MM.1S (cell line): Measurements from ENCODE around the gene RNF114.

ENCODE experiments used
- DNase-seq: peaks from one replicate; pipeline ENCODE4 v3.0.0-alpha.2; 2015
- H2AFZ ChIP-seq: fragments of 300-600 bp; sonication (generic); 2 replicates; pipeline ENCODE4 v1.6.0; 2016; ENCODE audit warnings: antibody characterized with exemption, low read length
- H3F3A ChIP-seq: fragments of 300-600 bp; sonication (generic); 2 replicates; pipeline ENCODE4 v1.6.1; 2016; ENCODE audit warnings: mild to moderate bottlenecking, antibody characterized with exemption, low read length, moderate library complexity, mixed read lengths; ENCODE audit not compliant: insufficient read depth
- H3K27ac ChIP-seq: fragments of 300-600 bp; sonication (generic); 2 replicates; pipeline ENCODE4 v1.5.1; 2016; ENCODE audit warnings: mild to moderate bottlenecking, low read length
- H3K27me3 ChIP-seq: fragments of 300-600 bp; sonication (generic); replicated peaks from 2 replicates; pipeline ENCODE4 v1.6.0; 2016; ENCODE audit warnings: low read length; ENCODE audit not compliant: insufficient read depth
- H3K36me3 ChIP-seq: fragments of 300-600 bp; sonication (generic); replicated peaks from 2 replicates; pipeline ENCODE4 v1.6.1; 2016; ENCODE audit warnings: mild to moderate bottlenecking, low read length, mixed read lengths; ENCODE audit not compliant: insufficient read depth
- H3K4me1 ChIP-seq: fragments of 300-600 bp; sonication (generic); 2 replicates; pipeline ENCODE4 v1.6.1; 2016; ENCODE audit warnings: low read length, mixed read lengths
- H3K4me2 ChIP-seq: fragments of 300-600 bp; sonication (generic); 2 replicates; pipeline ENCODE4 v1.6.0; 2016; ENCODE audit warnings: low read depth, low read length
- H3K4me3 ChIP-seq: fragments of 300-600 bp; sonication (generic); 2 replicates; pipeline ENCODE4 v1.5.1; 2016; ENCODE audit warnings: low read length, mixed read lengths
- H3K79me2 ChIP-seq: fragments of 300-600 bp; sonication (generic); 2 replicates; pipeline ENCODE4 v1.6.1; 2016; ENCODE audit warnings: mixed run types, low read length, mixed read lengths
- H3K9ac ChIP-seq: fragments of 300-600 bp; sonication (generic); 2 replicates; pipeline ENCODE4 v1.6.1; 2016; ENCODE audit warnings: low read length, mixed read lengths
- H3K9me2 ChIP-seq: fragments of 300-600 bp; sonication (generic); replicated peaks from 2 replicates; pipeline ENCODE4 v1.6.1; 2016; ENCODE audit warnings: mild to moderate bottlenecking, low read length, mixed read lengths; ENCODE audit not compliant: insufficient read depth
- H3K9me3 ChIP-seq: fragments of 300-600 bp; sonication (generic); replicated peaks from 2 replicates; pipeline ENCODE4 v1.6.1; 2016; ENCODE audit warnings: mild to moderate bottlenecking, low read length, mixed read lengths; ENCODE audit not compliant: insufficient read depth
- H4K20me1 ChIP-seq: fragments of 300-600 bp; sonication (generic); 2 replicates; pipeline ENCODE4 v1.6.1; 2016; ENCODE audit warnings: mild to moderate bottlenecking, low read length, moderate library complexity, mixed read lengths; ENCODE audit not compliant: insufficient read depth
- EZH2 ChIP-seq: fragments of 300-600 bp; sonication (generic); optimal IDR thresholded peaks from 2 replicates; pipeline ENCODE3; 2017; ENCODE audit warnings: low read depth, mild to moderate bottlenecking, antibody characterized with exemption, low read length, mixed read lengths
- EZH2phosphoT487 ChIP-seq: fragments of 300-600 bp; sonication (generic); IDR thresholded peaks from 2 replicates; pipeline ENCODE4 v1.6.1; 2018; ENCODE audit warnings: antibody characterized with exemption, low read length
- TF ChIP-seq, protein P1 (sequence below): fragments of 300-600 bp; sonication (generic); IDR thresholded peaks from 2 replicates; pipeline ENCODE4 v1.5.1; 2016; ENCODE audit warnings: antibody characterized with exemption, low read length, mixed read lengths

Gene RNF114

DNA sequence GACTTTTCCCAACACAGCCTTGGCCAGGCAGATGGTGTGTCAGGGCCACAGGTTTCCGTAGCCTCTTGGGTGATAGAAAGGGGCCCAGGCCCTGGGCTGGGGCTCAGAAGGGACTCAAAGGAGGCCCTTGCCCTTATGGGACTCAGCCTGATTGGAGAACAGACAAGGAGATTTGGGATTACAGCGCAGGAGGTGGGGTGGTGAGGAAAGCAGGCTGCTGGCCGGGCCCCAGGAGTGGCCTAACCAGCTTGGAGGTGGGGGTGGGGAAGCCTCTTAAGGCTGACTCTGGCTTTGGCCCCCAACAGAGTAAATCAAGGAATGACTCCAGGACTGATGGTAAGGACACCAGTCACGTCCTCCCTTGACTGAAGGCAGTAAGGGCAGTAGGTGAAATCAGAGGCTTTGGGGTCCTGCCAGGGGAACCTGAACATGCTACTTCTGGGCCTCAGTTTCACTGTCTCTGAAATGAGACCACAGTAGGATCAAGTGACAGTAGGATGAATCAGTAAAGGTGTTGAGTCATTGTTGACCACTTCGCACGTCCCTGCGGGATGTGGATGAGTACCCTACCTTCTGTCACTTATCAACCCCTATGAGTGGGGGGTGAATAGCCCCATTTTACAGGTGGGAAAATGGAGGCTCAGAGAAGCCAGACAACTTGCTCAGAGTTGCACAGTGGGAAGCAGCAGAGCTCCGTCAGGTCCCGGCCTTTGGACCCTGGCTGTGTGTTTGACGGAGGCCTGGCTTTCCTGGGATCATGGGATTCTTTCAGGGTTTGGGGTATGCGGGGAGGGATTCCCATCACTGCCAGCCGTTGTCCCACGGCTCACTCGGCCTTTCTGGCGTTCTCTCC is 51.0 kb downstream of the RNF114 start:
- DNase-seq, result no peak
- H3K4me3 ChIP-seq, result no peak overlapping the region

GRCh38 chr20:49987868-49988690 is 51.9 kb downstream of the RNF114 start:
- H2AFZ ChIP-seq, result no peak overlapping the region
- H3K4me1 ChIP-seq, result no peaks in the 10 kb centered on the region
- H3K79me2 ChIP-seq, result no peaks in the 10 kb centered on the region
- H3K9ac ChIP-seq, result no peak overlapping the region
- H3K36me3 ChIP-seq, result no peaks in the 10 kb centered on the region
- H3K27me3 ChIP-seq, result no peaks in the 10 kb centered on the region
- TF ChIP-seq, protein P1, sequence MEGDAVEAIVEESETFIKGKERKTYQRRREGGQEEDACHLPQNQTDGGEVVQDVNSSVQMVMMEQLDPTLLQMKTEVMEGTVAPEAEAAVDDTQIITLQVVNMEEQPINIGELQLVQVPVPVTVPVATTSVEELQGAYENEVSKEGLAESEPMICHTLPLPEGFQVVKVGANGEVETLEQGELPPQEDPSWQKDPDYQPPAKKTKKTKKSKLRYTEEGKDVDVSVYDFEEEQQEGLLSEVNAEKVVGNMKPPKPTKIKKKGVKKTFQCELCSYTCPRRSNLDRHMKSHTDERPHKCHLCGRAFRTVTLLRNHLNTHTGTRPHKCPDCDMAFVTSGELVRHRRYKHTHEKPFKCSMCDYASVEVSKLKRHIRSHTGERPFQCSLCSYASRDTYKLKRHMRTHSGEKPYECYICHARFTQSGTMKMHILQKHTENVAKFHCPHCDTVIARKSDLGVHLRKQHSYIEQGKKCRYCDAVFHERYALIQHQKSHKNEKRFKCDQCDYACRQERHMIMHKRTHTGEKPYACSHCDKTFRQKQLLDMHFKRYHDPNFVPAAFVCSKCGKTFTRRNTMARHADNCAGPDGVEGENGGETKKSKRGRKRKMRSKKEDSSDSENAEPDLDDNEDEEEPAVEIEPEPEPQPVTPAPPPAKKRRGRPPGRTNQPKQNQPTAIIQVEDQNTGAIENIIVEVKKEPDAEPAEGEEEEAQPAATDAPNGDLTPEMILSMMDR, result no peak
- TF ChIP-seq EZH2, result no peak
- no peak for TF ChIP-seq EZH2phosphoT487
- no peaks in the 10 kb centered on the region for H4K20me1 ChIP-seq
- H3K27ac ChIP-seq, result no peak overlapping the region
- no peaks in the 10 kb centered on the region for H3K9me3 ChIP-seq
- H3K4me3 ChIP-seq, result no peak overlapping the region
- DNase-seq, result no peak
- no peak overlapping the region for H3K4me2 ChIP-seq
- no peaks in the 10 kb centered on the region for H3K9me2 ChIP-seq
- H3F3A ChIP-seq, result no peaks in the 10 kb centered on the region

More for the DNA sequence above, 51.0 kb downstream of the RNF114 start:
- TF ChIP-seq EZH2 (no peak), EZH2phosphoT487 (no peak)
- TF ChIP-seq, protein P1, result no peak
- no peaks in the 10 kb centered on the region for H3K36me3 ChIP-seq
- no peak overlapping the region for H2AFZ ChIP-seq
- H3K9me2 ChIP-seq, result no peaks in the 10 kb centered on the region
- H3K9me3 ChIP-seq, result no peaks in the 10 kb centered on the region
- no peaks in the 10 kb centered on the region for H3K27me3 ChIP-seq
- no peaks in the 10 kb centered on the region for H3K79me2 ChIP-seq
- no peaks in the 10 kb centered on the region for H3F3A ChIP-seq
- no peaks in the 10 kb centered on the region for H4K20me1 ChIP-seq
- H3K4me1 ChIP-seq, result peaks cover under 1% of the 10 kb centered on the region
- no peak overlapping the region for H3K9ac ChIP-seq
- no peak overlapping the region for H3K27ac ChIP-seq
- H3K4me2 ChIP-seq, result no peak overlapping the region

DNA sequence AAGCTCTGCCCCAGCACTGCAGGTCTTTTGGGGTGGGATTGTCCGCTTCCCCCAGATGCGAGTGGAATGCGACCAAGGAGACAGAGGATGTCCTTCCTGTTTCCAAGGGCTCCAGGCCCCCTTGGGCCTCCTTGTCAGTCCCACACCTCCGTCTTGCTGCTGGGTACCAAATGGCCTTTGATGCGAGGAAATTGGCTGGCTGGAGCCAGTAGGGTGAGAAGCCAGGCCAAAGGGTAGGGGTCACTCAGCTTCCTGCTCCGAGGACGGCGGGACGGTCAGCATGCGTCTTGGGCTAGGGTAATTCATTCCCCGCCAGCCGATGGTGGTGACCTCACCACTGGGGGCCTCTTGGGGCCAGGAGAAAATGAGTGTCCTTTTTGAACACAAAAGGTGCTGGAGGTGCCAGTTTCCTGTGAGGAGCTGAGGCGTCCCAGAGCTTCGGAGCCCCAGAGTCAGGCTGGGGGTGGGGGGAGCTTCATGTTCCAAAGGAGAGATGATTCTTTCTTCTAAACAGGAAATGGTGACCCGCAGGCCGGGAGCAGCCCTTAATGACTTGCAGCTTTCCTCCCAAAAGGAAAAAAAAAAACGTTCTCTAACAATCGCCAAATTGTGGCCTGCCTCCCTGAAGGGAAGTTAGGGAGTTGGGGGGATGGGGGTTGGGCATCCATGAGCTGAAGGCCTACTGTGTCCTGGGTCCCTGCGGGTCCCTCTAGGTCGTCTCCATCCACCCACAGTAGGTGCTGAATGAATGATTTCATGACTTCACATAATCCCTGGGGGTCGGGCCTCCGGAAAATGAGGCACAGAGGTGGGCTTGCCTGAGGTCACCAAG is 53.3 kb downstream of the RNF114 start:
- no peaks in the 10 kb centered on the region for H3K79me2 ChIP-seq
- no peaks in the 10 kb centered on the region for H3F3A ChIP-seq
- H3K9ac ChIP-seq, result no peak overlapping the region
- DNase-seq, result no peak
- H3K4me3 ChIP-seq, result no peak overlapping the region
- no peaks in the 10 kb centered on the region for H4K20me1 ChIP-seq
- no peak overlapping the region for H3K27ac ChIP-seq
- no peaks in the 10 kb centered on the region for H3K27me3 ChIP-seq
- H3K4me2 ChIP-seq, result no peak overlapping the region
- H3K36me3 ChIP-seq, result no peaks in the 10 kb centered on the region
- H3K9me3 ChIP-seq, result no peaks in the 10 kb centered on the region
- no peak overlapping the region for H2AFZ ChIP-seq
- TF ChIP-seq EZH2phosphoT487 (no peak), EZH2 (no peak)
- TF ChIP-seq, protein P1, result no peak
- no peaks in the 10 kb centered on the region for H3K9me2 ChIP-seq
- no peaks in the 10 kb centered on the region for H3K4me1 ChIP-seq
